Mucosa of descending colon (tissue), 3 donors: ENCODE measurements around the gene PYHIN1. TPM values are rescaled to one million over a fixed set of nuclear protein-coding genes. Genes with fewer than 3 reads are reported as not detected.
A peak's percentile ranks its signal among the peaks of the same experiment; 100 is the strongest.
"Not testable (repeated sequence)": the region's sequence is repeated elsewhere in the genome, so short reads cannot be mapped to it uniquely, and the experiment has no call there.

Experiments used
- ATAC-seq: fragments of 200-7000 bp; cut with Tn5 transposase; one replicate; pipeline ENCODE4 v1.9.1; 2020; ENCODE audit warnings: mild to moderate bottlenecking, moderate library complexity
- DNase-seq, 3 donors: peaks; one replicate each; pipeline ENCODE4 v3.0.0-alpha.2; 2020
- H3K36me3 ChIP-seq: fragments of 200-600 bp; one replicate; pipeline ENCODE4 v1.8.0; 2021; ENCODE audit warnings: low read depth, mild to moderate bottlenecking
- H3K4me1 ChIP-seq: fragments of 200-600 bp; one replicate; pipeline ENCODE4 v1.8.0; 2021; ENCODE audit warnings: low read depth, mild to moderate bottlenecking
- H3K4me3 ChIP-seq: fragments of 200-600 bp; one replicate; pipeline ENCODE4 v1.8.0; 2021; ENCODE audit warnings: mild to moderate bottlenecking
- H3K9me3 ChIP-seq: fragments of 200-600 bp; one replicate; pipeline ENCODE4 v1.8.0; 2021; ENCODE audit warnings: mild to moderate bottlenecking
- intact Hi-C, 2 donors: fragments of 100-400 bp; cut with DNase I in 1 of 2; cut with micrococcal nuclease in 1 of 2; formaldehyde crosslinking; loops; one replicate each; pipeline versions ENCODE4 v1.11.0 to v1.11.1; 2022; cut with DNase I, micrococcal nuclease
- total RNA-seq, 3 donors: library from RNA; stranded (reverse); fragmentation: NEBNext Ultra II Directional in 2 of 3; extraction: Animal tissue kit (Norgen Biotek cat#: 25700) in 2 of 3; gene quantifications; one replicate each; pipeline versions ENCODE4 v1.2.1 to v1.2.4, GENCODE V29; 2021 to 2023
- TF ChIP-seq, protein P1 (sequence below): fragments of 200-600 bp; IDR thresholded peaks from one replicate; pipeline ENCODE4 v1.8.0; 2022; ENCODE audit warnings: antibody characterized with exemption, mild to moderate bottlenecking
- donor health status: DM: no; HTN: no; CAD: no; lungs with moderate emphysema.
- donor health status: DM: no; HTN: no; CAD: no.
- donor health status: DM: no; HTN: yes; CAD: no.

Gene PYHIN1
- total RNA-seq, 3 donors from 2014 or later: 0.87 to 2.0 (median 0.98) TPM

GRCh38 chr1:159009287-159009686, 77.9 kb downstream of the PYHIN1 start:
- Histone ChIP-seq H3K4me3 (no peak overlapping the region), H3K4me1 (peaks cover 16% of the 10 kb centered on the region), H3K36me3 (no peaks in the 10 kb centered on the region), H3K9me3 (no peaks in the 10 kb centered on the region)
- DNase-seq: no peak
- TF ChIP-seq, protein P1, sequence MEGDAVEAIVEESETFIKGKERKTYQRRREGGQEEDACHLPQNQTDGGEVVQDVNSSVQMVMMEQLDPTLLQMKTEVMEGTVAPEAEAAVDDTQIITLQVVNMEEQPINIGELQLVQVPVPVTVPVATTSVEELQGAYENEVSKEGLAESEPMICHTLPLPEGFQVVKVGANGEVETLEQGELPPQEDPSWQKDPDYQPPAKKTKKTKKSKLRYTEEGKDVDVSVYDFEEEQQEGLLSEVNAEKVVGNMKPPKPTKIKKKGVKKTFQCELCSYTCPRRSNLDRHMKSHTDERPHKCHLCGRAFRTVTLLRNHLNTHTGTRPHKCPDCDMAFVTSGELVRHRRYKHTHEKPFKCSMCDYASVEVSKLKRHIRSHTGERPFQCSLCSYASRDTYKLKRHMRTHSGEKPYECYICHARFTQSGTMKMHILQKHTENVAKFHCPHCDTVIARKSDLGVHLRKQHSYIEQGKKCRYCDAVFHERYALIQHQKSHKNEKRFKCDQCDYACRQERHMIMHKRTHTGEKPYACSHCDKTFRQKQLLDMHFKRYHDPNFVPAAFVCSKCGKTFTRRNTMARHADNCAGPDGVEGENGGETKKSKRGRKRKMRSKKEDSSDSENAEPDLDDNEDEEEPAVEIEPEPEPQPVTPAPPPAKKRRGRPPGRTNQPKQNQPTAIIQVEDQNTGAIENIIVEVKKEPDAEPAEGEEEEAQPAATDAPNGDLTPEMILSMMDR: no peak
- no peak for ATAC-seq
- intact Hi-C loops: no loop called here

DNA sequence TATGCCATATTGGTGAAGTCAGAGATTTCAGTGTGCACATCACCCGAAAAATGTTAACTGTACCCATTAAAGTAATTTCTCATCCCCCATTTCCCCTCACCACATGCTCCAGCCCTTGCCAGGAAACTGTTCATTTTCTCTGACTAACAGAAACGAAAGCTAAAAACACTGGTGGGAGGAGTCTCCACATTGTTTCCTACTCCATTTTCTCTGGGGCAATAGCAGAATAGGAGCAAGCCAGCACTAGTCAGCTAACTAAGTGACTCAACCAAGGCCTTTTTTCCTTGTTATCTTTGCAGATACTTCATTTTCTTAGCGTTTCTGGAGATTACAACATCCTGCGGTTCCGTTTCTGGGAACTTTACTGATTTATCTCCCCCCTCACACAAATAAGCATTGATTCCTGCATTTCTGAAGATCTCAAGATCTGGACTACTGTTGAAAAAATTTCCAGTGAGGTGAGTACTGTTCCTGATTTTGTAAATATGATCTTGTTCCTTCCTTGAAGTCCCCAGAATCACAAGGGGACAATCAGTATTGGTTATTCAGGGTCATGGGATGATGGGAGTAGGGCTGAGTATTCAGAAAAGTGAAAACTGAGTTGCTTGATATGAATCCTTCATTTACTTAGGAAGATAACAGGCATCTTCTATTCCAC, 78.5 kb downstream of the PYHIN1 start, which contains the start of gene IFI16:
Gene IFI16 (plus strand): TSS at position 204 of the 658 bp plus-strand sequence. CDS start 4,774 bp downstream, outside the sequence.
- no peaks in the 10 kb centered on the region for H3K36me3 ChIP-seq
- peak in 1 of 3 donors; percentile 74 for DNase-seq
- no peaks in the 10 kb centered on the region for H3K9me3 ChIP-seq
- H3K4me3 ChIP-seq: peak within 1 kb of the TSS; percentile 24
- TF ChIP-seq, protein P1: no peak
- intact Hi-C loops: no loop called here
- peak; percentile 86 for ATAC-seq
- H3K4me1 ChIP-seq: peaks cover 16% of the 10 kb centered on the region

- H3K4me3 ChIP-seq: peak overlapping the region; percentile 24
- DNase-seq (no peak), ATAC-seq (no peak)
- TF ChIP-seq, protein P1: no peak
- peaks cover 14% of the 10 kb centered on the region for H3K4me1 ChIP-seq
- H3K36me3 ChIP-seq: no peaks in the 10 kb centered on the region
- no peaks in the 10 kb centered on the region for H3K9me3 ChIP-seq
- intact Hi-C loops: no loop called here
Measured at GRCh38 chr1:159010391-159010790, 79.0 kb downstream of the PYHIN1 start.

DNA sequence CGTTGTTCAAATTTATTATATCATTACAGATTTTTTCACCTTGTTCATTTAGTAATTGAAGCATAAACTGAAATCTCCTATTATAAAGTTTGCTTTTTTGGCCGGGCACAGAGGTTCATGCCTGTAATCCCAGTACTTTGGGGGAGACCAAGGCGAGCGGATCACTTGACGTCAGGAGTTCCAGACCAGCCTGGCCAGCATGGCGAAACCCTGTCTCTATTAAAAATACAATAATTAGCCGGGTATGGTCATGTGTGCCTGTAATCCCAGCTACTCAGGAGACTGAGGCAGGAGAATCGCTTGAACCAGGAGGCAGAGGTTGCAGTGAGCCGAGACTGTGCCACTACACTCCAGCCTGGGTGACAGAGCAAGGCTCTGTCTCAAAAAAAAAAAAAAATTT, 79.6 kb downstream of the PYHIN1 start:
- H3K4me3 ChIP-seq, ATAC-seq, intact Hi-C loops, H3K4me1 ChIP-seq, H3K36me3 ChIP-seq, DNase-seq, H3K9me3 ChIP-seq: not testable (repeated sequence)

DNA sequence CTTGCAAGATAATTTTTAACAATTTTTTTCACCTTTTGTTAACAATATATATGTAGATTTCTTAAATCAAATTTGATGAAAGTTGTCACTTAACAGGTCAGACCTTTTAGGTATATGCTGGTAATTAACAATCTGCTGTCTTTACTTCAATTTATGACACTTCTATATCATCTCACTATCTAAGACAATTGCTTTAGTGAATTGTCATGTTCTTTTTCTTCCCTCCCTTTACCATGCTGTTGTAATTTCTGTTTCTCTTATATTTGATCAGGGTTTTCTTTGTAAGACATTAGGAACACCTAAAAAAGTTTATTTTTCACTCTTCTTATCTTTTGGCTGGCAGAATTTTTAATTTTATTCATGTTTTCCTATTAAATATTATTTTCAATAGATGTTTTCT, 80.4 kb downstream of the PYHIN1 start:
- DNase-seq (no peak), ATAC-seq (no peak)
- Histone ChIP-seq H3K9me3 (no peaks in the 10 kb centered on the region), H3K36me3 (no peaks in the 10 kb centered on the region), H3K4me1 (peaks cover 6% of the 10 kb centered on the region), H3K4me3 (no peak overlapping the region)
- TF ChIP-seq, protein P1: no peak
- intact Hi-C loops: no loop called here

DNA sequence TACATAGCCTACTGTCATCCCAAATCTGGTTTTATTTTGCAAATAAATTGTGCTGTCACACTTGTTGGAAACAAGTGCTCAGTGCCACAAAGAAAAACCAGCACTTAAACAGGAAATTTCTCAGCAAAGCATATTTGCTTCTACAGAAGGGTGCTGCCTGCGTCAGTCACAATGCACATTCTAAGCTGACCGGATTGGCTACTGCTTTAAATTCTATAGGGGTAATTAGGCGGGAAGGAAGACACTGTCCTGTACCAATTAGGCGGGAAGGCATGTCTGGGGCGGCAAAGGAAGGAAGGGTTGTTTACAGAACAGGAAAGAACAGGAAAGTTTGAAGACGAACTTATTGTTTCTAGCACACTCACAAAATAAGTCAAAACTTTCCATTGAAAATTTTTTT, 81.1 kb downstream of the PYHIN1 start:
- DNase-seq: peak in 1 of 3 donors; percentile 31

More for the DNA sequence above, 81.1 kb downstream of the PYHIN1 start:
- intact Hi-C loops: no loop called here
- no peaks in the 10 kb centered on the region for H3K9me3 ChIP-seq
- H3K4me3 ChIP-seq: no peak overlapping the region
- ATAC-seq: peak; percentile 18
- H3K36me3 ChIP-seq: no peaks in the 10 kb centered on the region
- TF ChIP-seq, protein P1: no peak
- peaks cover 6% of the 10 kb centered on the region for H3K4me1 ChIP-seq
